Activated CD4-positive, alpha-beta T cell treated with anti-CD3 and anti-CD28 coated beads, Interleukin-2, amount 10 ng/mL, durations not matched to agents 7 days and 5 days (primary cell): ENCODE measurements around the gene SLIT1. TPM values are rescaled to one million over a fixed set of nuclear protein-coding genes. Genes with fewer than 3 reads are reported as not detected.
"Not testable (repeated sequence)": the region's sequence is repeated elsewhere in the genome, so short reads cannot be mapped to it uniquely, and the experiment has no call there.

ENCODE experiments used
- CTCF ChIA-PET: fragments of 350-600 bp; sonication (Branson Sonifier 250); formaldehyde crosslinking; loops from one replicate; lab custom pipeline; 2021; ENCODE audit warnings: antibody characterized with exemption; lab: Charles Lee
- POLR2A ChIA-PET: fragments of 350-600 bp; sonication (Branson Sonifier 250); formaldehyde crosslinking; loops from one replicate; lab custom pipeline; 2021; ENCODE audit warnings: antibody characterized with exemption; lab: Charles Lee
- DNase-seq: peaks from one replicate; pipeline ENCODE4 v3.0.0-alpha.2; 2020
- H3K27ac Mint-ChIP-seq: one replicate; pipeline ENCODE4 v1.8.0; 2021; ENCODE audit warnings: mild to moderate bottlenecking, moderate library complexity, mixed read lengths
- H3K27me3 Mint-ChIP-seq: one replicate; pipeline ENCODE4 v1.8.0; 2021; ENCODE audit warnings: mixed read lengths
- H3K36me3 Mint-ChIP-seq: one replicate; pipeline ENCODE4 v1.8.0; 2021; ENCODE audit warnings: low read depth, mixed read lengths
- H3K4me1 Mint-ChIP-seq: one replicate; pipeline ENCODE4 v1.8.0; 2021; ENCODE audit warnings: mixed read lengths
- H3K4me3 Mint-ChIP-seq: one replicate; pipeline ENCODE4 v1.8.0; 2021; ENCODE audit warnings: mild to moderate bottlenecking, moderate library complexity, mixed read lengths
- H3K9me3 Mint-ChIP-seq: one replicate; pipeline ENCODE4 v1.8.0; 2021; ENCODE audit warnings: mixed read lengths
- total RNA-seq, 2 experiments: library from RNA; stranded (reverse); gene quantifications; one replicate each; pipeline ENCODE4 v1.2.3, GENCODE V29; 2021

Gene SLIT1
- total RNA-seq, 2 experiments from 2014 or later = 1.2 to 1.6 TPM

GRCh38 chr10:97096261-97097083 is 89.3 kb downstream of the SLIT1 start:
- no peak overlapping the region for H3K4me3 Mint-ChIP-seq

GRCh38 chr10:97095701-97096260 is 90.0 kb downstream of the SLIT1 start:
- Mint-ChIP-seq H3K4me3 (no peak overlapping the region), H3K36me3 (no peaks in the 10 kb centered on the region), H3K27ac (no peak overlapping the region), H3K9me3 (no peaks in the 10 kb centered on the region), H3K4me1 (peaks cover 10% of the 10 kb centered on the region), H3K27me3 (peaks cover 18% of the 10 kb centered on the region)
- POLR2A ChIA-PET = no interaction called here
- no peak for DNase-seq
- CTCF ChIA-PET = interaction anchor here (0.6 to 1.1 kb wide), 2 partner anchors 13 to 59 kb away, joined by 3 read pairs; no protein-coding TSS in a partner anchor

More at GRCh38 chr10:97096261-97097083, 89.3 kb downstream of the SLIT1 start:
- Mint-ChIP-seq H3K27ac (no peak overlapping the region), H3K36me3 (no peaks in the 10 kb centered on the region), H3K27me3 (peaks cover 18% of the 10 kb centered on the region), H3K4me1 (peaks cover 10% of the 10 kb centered on the region), H3K9me3 (no peaks in the 10 kb centered on the region)
- CTCF ChIA-PET = interaction anchor here (0.6 to 1.1 kb wide), 2 partner anchors 13 to 58 kb away, joined by 3 read pairs; no protein-coding TSS in a partner anchor
- DNase-seq = no peak
- POLR2A ChIA-PET = no interaction called here

GRCh38 chr10:97090644-97091043 is 95.1 kb downstream of the SLIT1 start:
- Mint-ChIP-seq H3K27me3 (peaks cover 20% of the 10 kb centered on the region), H3K4me3 (no peak overlapping the region), H3K27ac (no peak overlapping the region), H3K4me1 (no peaks in the 10 kb centered on the region), H3K36me3 (no peaks in the 10 kb centered on the region), H3K9me3 (no peaks in the 10 kb centered on the region)
- POLR2A ChIA-PET = no interaction called here
- no peak for DNase-seq
- CTCF ChIA-PET = interaction anchor here (0.8 kb wide), 1 partner anchor 120 kb away, joined by 3 read pairs; no protein-coding TSS in a partner anchor

- H3K36me3 Mint-ChIP-seq = no peaks in the 10 kb centered on the region
- no peaks in the 10 kb centered on the region for H3K4me1 Mint-ChIP-seq
- no peak overlapping the region for H3K27ac Mint-ChIP-seq
Measured at GRCh38 chr10:97090035-97090434, 95.7 kb downstream of the SLIT1 start.

GRCh38 chr10:97089209-97089870 is 96.4 kb downstream of the SLIT1 start:
- H3K27ac Mint-ChIP-seq = no peak overlapping the region
- H3K9me3 Mint-ChIP-seq = no peaks in the 10 kb centered on the region
- peaks cover 15% of the 10 kb centered on the region for H3K27me3 Mint-ChIP-seq
- ChIA-PET CTCF (interaction anchor here (1.2 kb wide), 1 partner anchor 8 kb away, joined by 4 read pairs; no protein-coding TSS in a partner anchor), POLR2A (no interaction called here)
- no peak for DNase-seq
- no peaks in the 10 kb centered on the region for H3K4me1 Mint-ChIP-seq
- H3K4me3 Mint-ChIP-seq = no peak overlapping the region
- no peaks in the 10 kb centered on the region for H3K36me3 Mint-ChIP-seq

More at GRCh38 chr10:97090035-97090434, 95.7 kb downstream of the SLIT1 start:
- DNase-seq = no peak
- Mint-ChIP-seq H3K9me3 (no peaks in the 10 kb centered on the region), H3K4me3 (no peak overlapping the region), H3K27me3 (peaks cover 17% of the 10 kb centered on the region)
- ChIA-PET CTCF (interaction anchor here (0.8 to 1.2 kb wide), 2 partner anchors 8 to 121 kb away, joined by 3 to 4 read pairs; no protein-coding TSS in a partner anchor), POLR2A (no interaction called here)

GRCh38 chr10:97087296-97087695 is 98.5 kb downstream of the SLIT1 start:
- H3K27me3 Mint-ChIP-seq = peaks cover 12% of the 10 kb centered on the region
- no peak overlapping the region for H3K27ac Mint-ChIP-seq
- no peak for DNase-seq
- ChIA-PET CTCF (interaction anchor here (1.4 kb wide), 1 partner anchor 14 kb away, joined by 4 read pairs; no protein-coding TSS in a partner anchor), POLR2A (no interaction called here)
- H3K4me3 Mint-ChIP-seq = no peak overlapping the region
- H3K9me3 Mint-ChIP-seq = no peaks in the 10 kb centered on the region
- no peaks in the 10 kb centered on the region for H3K36me3 Mint-ChIP-seq
- H3K4me1 Mint-ChIP-seq = no peaks in the 10 kb centered on the region

- no peaks in the 10 kb centered on the region for H3K4me1 Mint-ChIP-seq
- DNase-seq = no peak
- ChIA-PET CTCF (interaction anchor here (0.9 kb wide), 1 partner anchor 14 kb away, joined by 3 read pairs; no protein-coding TSS in a partner anchor), POLR2A (no interaction called here)
- peaks cover 12% of the 10 kb centered on the region for H3K27me3 Mint-ChIP-seq
- H3K27ac Mint-ChIP-seq = no peak overlapping the region
- no peaks in the 10 kb centered on the region for H3K9me3 Mint-ChIP-seq
- no peaks in the 10 kb centered on the region for H3K36me3 Mint-ChIP-seq
- H3K4me3 Mint-ChIP-seq = no peak overlapping the region
Measured at GRCh38 chr10:97086530-97086929, 99.2 kb downstream of the SLIT1 start.

- ChIA-PET POLR2A (no interaction called here), CTCF (interaction anchor here (1.2 to 2.9 kb wide), 3 partner anchors 10 to 12 kb away, joined by 3 to 17 read pairs (median 3); no protein-coding TSS in a partner anchor)
- Mint-ChIP-seq H3K27me3 (peaks cover 12% of the 10 kb centered on the region), H3K9me3 (no peaks in the 10 kb centered on the region), H3K36me3 (no peaks in the 10 kb centered on the region), H3K27ac (no peak overlapping the region), H3K4me3 (no peak overlapping the region), H3K4me1 (no peaks in the 10 kb centered on the region)
- no peak for DNase-seq
Measured at GRCh38 chr10:97083228-97083829, 102.4 kb downstream of the SLIT1 start.

- DNase-seq, H3K9me3 Mint-ChIP-seq, H3K4me1 Mint-ChIP-seq, H3K36me3 Mint-ChIP-seq, POLR2A ChIA-PET, H3K27ac Mint-ChIP-seq, H3K27me3 Mint-ChIP-seq, H3K4me3 Mint-ChIP-seq: not testable (repeated sequence)
- CTCF ChIA-PET = interaction anchor here (1.2 to 2.9 kb wide), 7 partner anchors 7 to 152 kb away, joined by 3 to 17 read pairs (median 4); no protein-coding TSS in a partner anchor
Measured at GRCh38 chr10:97082575-97082974, 103.2 kb downstream of the SLIT1 start.

- Mint-ChIP-seq H3K9me3 (no peaks in the 10 kb centered on the region), H3K4me1 (no peaks in the 10 kb centered on the region), H3K4me3 (no peak overlapping the region), H3K27ac (no peak overlapping the region), H3K36me3 (no peaks in the 10 kb centered on the region), H3K27me3 (peaks cover 10% of the 10 kb centered on the region)
- ChIA-PET POLR2A (no interaction called here), CTCF (interaction anchor here (1.0 to 2.9 kb wide), 14 partner anchors 8 to 153 kb away, joined by 3 to 17 read pairs (median 4); no protein-coding TSS in a partner anchor)
- DNase-seq = peak; percentile 66
Measured at GRCh38 chr10:97081621-97082235, 104.0 kb downstream of the SLIT1 start.

GRCh38 chr10:97080051-97080776 is 105.5 kb downstream of the SLIT1 start:
- ChIA-PET CTCF (interaction anchor here (1.1 to 2.9 kb wide), 3 partner anchors 8 to 114 kb away, joined by 3 to 17 read pairs (median 8); no protein-coding TSS in a partner anchor), POLR2A (no interaction called here)
- no peaks in the 10 kb centered on the region for H3K4me1 Mint-ChIP-seq
- peaks cover 10% of the 10 kb centered on the region for H3K27me3 Mint-ChIP-seq
- H3K4me3 Mint-ChIP-seq = no peak overlapping the region
- H3K27ac Mint-ChIP-seq = no peak overlapping the region
- no peaks in the 10 kb centered on the region for H3K36me3 Mint-ChIP-seq
- H3K9me3 Mint-ChIP-seq = no peaks in the 10 kb centered on the region
- no peak for DNase-seq
